BE2C (cell line): ENCODE results near the gene OR6K2. TPM values are rescaled to one million over a fixed set of nuclear protein-coding genes. Genes with fewer than 3 reads are reported as not detected.

ENCODE experiments used
- DNase-seq: peaks from one replicate; pipeline ENCODE4 v3.0.0-alpha.2; 2020
- H3K27me3 ChIP-seq: fragments of 250-450 bp; sonication (Bioruptor Pico); 2 replicates; pipeline ENCODE4 v1.5.1; 2020; ENCODE audit warnings: mild to moderate bottlenecking
- H3K36me3 ChIP-seq: fragments of 250-450 bp; sonication (Bioruptor Pico); 2 replicates; pipeline ENCODE4 v1.5.1; 2020; ENCODE audit warnings: mild to moderate bottlenecking
- H3K4me1 ChIP-seq: fragments of 250-450 bp; sonication (Bioruptor Pico); 2 replicates; pipeline ENCODE4 v1.5.1; 2020
- H3K4me3 ChIP-seq: 2 replicates; pipeline ENCODE4 v1.5.1; 2011; ENCODE audit warnings: low read depth, low read length
- H3K9me3 ChIP-seq: fragments of 250-450 bp; sonication (Bioruptor Pico); 2 replicates; pipeline ENCODE4 v1.5.1; 2020
- CTCF ChIP-seq: IDR thresholded peaks from 2 replicates; pipeline ENCODE4 v1.5.1; 2012; ENCODE audit warnings: mild to moderate bottlenecking, low read depth, low read length
- polyA plus RNA-seq: library from polyadenylated mRNA; unstranded; fragments of >200 nt; gene quantifications from one replicate; pipeline ENCODE4 v1.2.1, GENCODE V29; 2012; ENCODE audit warnings: low read depth, missing spikeins; ENCODE audit not compliant: insufficient read length, insufficient read depth

The OR6K2 gene
- not detected for polyA plus RNA-seq

GRCh38 chr1:158700552-158700951 lies at the start of gene OR6K2:
Gene OR6K2, minus strand, starts transcription at chr1:158700652. Its CDS starts 0 bp downstream, at chr1:158700652.
- Histone ChIP-seq H3K36me3 (no peaks in the 10 kb centered on the region), H3K4me1 (no peaks in the 10 kb centered on the region), H3K9me3 (no peaks in the 10 kb centered on the region), H3K4me3 (no peak within 1 kb of the TSS), H3K27me3 (no peaks in the 10 kb centered on the region)
- no peak for DNase-seq
- no peak for TF ChIP-seq CTCF

GRCh38 chr1:158735848-158736247 lies 35.4 kb upstream of the OR6K2 start:
- TF ChIP-seq CTCF = no peak
- no peak for DNase-seq
- H3K27me3 ChIP-seq = no peaks in the 10 kb centered on the region

GRCh38 chr1:158732524-158732923 lies 32.1 kb upstream of the OR6K2 start:
- Histone ChIP-seq H3K36me3 (no peaks in the 10 kb centered on the region), H3K4me1 (no peaks in the 10 kb centered on the region), H3K9me3 (no peaks in the 10 kb centered on the region), H3K4me3 (no peak overlapping the region), H3K27me3 (no peaks in the 10 kb centered on the region)
- TF ChIP-seq CTCF = no peak
- no peak for DNase-seq

More at GRCh38 chr1:158735848-158736247, 35.4 kb upstream of the OR6K2 start:
- no peaks in the 10 kb centered on the region for H3K36me3 ChIP-seq
- H3K4me1 ChIP-seq = no peaks in the 10 kb centered on the region
- H3K4me3 ChIP-seq = no peak overlapping the region
- H3K9me3 ChIP-seq = no peaks in the 10 kb centered on the region

GRCh38 chr1:158731707-158732106 lies 31.3 kb upstream of the OR6K2 start:
- H3K4me3 ChIP-seq = no peak overlapping the region
- no peaks in the 10 kb centered on the region for H3K9me3 ChIP-seq
- H3K27me3 ChIP-seq = no peaks in the 10 kb centered on the region
- H3K36me3 ChIP-seq = no peaks in the 10 kb centered on the region
- no peaks in the 10 kb centered on the region for H3K4me1 ChIP-seq
- DNase-seq = no peak
- no peak for TF ChIP-seq CTCF

GRCh38 chr1:158730453-158730852 lies 30.0 kb upstream of the OR6K2 start:
- Histone ChIP-seq H3K4me3 (no peak overlapping the region), H3K27me3 (no peaks in the 10 kb centered on the region), H3K36me3 (no peaks in the 10 kb centered on the region), H3K4me1 (no peaks in the 10 kb centered on the region), H3K9me3 (no peaks in the 10 kb centered on the region)
- no peak for DNase-seq
- no peak for TF ChIP-seq CTCF

- Histone ChIP-seq H3K36me3 (no peaks in the 10 kb centered on the region), H3K4me3 (no peak overlapping the region), H3K27me3 (no peaks in the 10 kb centered on the region), H3K4me1 (no peaks in the 10 kb centered on the region), H3K9me3 (no peaks in the 10 kb centered on the region)
- TF ChIP-seq CTCF = no peak
- DNase-seq = no peak
Measured at GRCh38 chr1:158728510-158729225, 28.2 kb upstream of the OR6K2 start.
